AG09319 (cell line): ENCODE results near the gene RET.

Experiments used
- DNase-seq: peaks from one replicate; pipeline ENCODE4 v3.0.0-alpha.2; 2010; ENCODE audit warnings: low read depth; ENCODE audit errors: extremely low read depth
- TF ChIP-seq, protein P1 (sequence below): IDR thresholded peaks from 2 replicates; pipeline ENCODE4 v1.5.1; 2011; ENCODE audit warnings: low read depth, mild to moderate bottlenecking, inconsistent platforms, low read length, moderate library complexity

The RET gene

DNA sequence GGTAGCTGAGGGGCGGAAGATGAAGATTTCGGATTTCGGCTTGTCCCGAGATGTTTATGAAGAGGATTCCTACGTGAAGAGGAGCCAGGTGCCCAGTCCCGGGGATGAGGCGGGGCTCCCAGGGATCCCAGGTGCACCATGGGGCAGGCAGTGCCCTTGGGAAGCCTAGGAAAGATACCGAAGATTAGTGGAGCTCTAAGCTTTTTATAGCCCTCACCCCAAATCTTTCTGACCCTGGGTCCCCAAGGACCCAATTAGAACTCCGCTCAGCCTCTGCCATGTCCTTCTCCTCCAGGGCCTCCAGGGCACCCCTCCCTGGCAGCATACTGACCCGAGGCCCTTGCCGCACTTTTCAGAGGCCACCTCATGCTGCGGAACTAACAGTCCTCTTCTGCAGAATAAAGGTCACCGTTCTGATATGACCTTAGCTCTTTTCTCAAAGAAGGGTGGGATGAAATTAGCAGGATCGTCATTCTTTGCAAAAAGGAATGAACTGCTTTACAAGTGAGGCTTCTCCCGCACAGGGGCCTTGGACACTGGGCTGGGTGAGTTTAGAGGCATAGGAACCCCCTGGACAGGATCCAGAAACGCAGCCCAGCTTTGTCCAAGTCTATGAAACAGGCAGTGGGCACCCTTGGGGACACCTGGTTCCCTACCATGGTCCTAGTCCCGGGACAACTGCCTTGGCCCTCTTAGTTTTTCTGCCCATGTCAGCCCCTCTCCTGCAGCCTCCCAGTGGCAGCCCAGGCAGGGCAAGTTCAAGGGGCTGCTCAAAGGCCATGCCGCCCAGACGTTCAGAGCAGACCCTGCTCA lies 43.5 kb downstream of the RET start:
- TF ChIP-seq, protein P1, sequence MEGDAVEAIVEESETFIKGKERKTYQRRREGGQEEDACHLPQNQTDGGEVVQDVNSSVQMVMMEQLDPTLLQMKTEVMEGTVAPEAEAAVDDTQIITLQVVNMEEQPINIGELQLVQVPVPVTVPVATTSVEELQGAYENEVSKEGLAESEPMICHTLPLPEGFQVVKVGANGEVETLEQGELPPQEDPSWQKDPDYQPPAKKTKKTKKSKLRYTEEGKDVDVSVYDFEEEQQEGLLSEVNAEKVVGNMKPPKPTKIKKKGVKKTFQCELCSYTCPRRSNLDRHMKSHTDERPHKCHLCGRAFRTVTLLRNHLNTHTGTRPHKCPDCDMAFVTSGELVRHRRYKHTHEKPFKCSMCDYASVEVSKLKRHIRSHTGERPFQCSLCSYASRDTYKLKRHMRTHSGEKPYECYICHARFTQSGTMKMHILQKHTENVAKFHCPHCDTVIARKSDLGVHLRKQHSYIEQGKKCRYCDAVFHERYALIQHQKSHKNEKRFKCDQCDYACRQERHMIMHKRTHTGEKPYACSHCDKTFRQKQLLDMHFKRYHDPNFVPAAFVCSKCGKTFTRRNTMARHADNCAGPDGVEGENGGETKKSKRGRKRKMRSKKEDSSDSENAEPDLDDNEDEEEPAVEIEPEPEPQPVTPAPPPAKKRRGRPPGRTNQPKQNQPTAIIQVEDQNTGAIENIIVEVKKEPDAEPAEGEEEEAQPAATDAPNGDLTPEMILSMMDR: no peak
- no peak for DNase-seq

DNA sequence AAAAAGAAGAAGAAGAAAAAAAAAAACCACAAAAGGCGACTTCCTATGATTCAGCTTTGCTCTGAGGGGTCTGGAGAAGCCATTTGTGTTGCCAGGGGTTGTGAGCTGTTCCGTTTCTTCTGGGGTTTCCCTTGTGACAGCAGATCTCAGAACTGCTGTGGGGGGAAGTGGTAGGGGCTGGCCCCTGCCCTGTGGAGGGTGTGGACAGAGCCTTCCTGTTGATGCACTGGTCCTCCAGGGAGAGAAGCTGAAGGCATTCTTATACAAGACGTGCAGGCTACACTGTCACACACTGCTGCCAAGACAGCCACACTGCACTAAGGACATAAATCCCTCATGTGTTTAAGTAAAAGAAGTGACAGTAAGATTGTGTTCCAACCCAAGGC lies 44.1 kb downstream of the RET start:
- TF ChIP-seq, protein P1: no peak
- no peak for DNase-seq

DNA sequence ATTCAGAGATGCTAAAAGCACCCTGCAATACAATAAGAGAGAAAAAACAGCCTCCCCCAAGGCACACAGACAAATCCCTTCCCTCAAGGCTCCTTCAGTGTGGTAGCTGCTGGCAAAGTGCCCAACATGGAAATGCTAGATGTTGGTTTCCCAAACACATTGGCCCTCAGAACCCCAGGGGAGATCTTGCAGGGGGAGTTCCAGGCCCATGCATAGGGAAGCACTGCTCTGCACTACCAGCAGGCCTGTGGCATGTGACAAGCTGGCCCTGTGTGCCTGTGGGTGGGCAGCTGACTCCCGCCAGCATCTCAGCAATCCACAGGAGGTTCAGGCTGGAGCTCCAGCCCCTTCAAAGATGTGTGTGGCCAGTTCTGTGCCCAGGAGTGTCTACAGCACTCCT lies 44.6 kb downstream of the RET start:
- no peak for DNase-seq
- TF ChIP-seq, protein P1: no peak

DNA sequence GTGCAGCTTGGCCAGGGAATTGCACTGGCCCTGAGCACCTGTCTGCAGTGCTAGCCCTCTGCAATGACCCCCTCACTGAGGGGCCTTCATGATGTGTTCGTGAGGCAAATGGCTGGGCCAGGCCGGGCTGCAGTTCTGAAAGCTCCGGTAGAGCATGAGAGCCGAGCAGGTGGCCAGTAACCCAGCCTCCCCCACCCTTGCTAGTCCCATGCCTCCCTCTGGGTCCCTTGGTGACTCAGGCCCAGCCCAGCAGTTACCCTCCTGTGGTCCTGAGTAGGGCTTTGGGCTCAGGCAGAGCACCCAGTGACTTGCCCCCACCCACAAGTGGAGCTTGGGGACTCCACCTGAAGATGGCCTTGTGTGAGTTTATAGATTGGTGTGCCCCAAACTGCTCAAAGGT lies 45.2 kb downstream of the RET start:
- no peak for DNase-seq
- TF ChIP-seq, protein P1: no peak

DNA sequence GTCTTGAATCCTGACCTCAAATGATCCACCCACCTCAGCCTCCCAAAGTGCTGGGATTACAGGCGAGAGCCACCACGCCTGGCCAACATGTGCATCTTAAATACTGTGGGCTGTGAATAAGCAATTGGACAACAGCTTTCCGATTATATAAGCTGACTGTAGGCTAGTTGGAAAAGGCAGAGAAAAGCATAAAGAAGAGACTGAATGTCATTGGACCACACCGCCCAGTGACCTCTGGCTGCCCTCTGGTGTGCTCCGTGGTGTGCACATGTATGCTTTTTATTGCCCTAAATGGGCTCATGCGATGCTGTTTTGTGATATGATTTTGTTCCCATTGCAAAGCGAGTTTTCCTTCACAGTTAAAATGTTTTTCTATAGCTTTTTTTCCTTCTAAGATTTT lies 46.0 kb downstream of the RET start:
- TF ChIP-seq, protein P1: no peak
- DNase-seq: no peak

DNA sequence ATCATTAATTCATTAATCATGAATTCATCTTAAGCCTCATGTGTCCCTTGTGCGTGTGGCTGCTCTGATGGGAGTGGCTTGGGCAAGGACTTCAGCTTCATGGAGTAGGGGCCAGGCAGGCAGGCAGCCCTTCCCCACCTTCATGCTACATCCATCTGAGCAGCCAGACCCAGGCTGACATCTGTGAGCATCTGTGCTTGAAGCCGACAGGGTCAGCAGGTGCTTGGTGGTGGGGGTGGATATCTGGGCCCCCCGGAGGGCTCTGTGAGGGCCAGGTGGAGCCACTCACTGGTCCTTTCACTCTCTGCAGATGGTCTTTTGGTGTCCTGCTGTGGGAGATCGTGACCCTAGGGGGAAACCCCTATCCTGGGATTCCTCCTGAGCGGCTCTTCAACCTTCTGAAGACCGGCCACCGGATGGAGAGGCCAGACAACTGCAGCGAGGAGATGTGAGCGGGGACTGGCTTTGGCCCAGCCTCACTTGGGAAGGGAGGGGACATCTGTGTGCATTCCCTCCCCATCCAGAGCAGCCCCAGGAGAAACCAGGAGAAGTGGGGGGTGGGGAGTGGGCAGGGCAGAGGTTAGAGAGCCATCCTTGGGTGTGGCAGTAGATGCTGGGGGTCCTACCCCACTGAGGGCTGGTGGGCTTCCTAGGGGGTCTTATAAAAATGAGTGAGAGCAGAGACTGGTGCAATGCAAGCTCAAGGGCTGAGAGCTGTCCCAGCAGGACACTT lies 46.7 kb downstream of the RET start:
- no peak for DNase-seq

DNA sequence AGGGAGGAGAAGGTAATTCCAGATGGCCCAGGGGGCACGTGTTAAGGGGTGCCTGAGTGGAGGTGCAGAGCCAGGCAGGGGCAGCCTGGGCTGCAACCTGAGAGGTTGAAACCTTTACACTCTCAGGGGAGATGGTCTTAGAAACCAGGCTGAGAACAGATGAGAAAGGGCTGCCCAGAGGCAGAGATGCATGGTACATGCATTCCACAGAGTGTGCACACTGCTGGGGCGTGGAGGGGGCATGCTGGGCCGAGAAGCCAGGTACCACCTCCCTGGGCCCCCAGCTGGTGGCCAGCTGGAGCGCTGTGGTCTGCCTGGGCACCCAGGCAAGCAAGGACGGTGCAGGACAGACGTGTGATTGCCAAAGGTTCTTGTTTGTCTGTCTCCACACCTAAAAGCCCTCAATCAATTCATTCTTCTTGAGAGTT lies 47.2 kb downstream of the RET start:
- TF ChIP-seq, protein P1: no peak
- no peak for DNase-seq

More for the DNA sequence above, 46.7 kb downstream of the RET start:
- TF ChIP-seq, protein P1: no peak
